HS-27A (cell line): ENCODE measurements around the gene ITPR3.
"Not testable (repeated sequence)": the region's sequence is repeated elsewhere in the genome, so short reads cannot be mapped to it uniquely, and the experiment has no call there.

Experiments used
- DNase-seq: peaks from one replicate; pipeline ENCODE4 v3.0.0-alpha.2; 2012; ENCODE audit warnings: low read depth, missing footprints

The ITPR3 gene

GRCh38 chr6:33591424-33592032 is 29.6 kb upstream of the ITPR3 start:
- DNase-seq, result no peak

GRCh38 chr6:33592280-33592594 is 28.9 kb upstream of the ITPR3 start:
- DNase-seq, result no peak

GRCh38 chr6:33592595-33593413 is 28.3 kb upstream of the ITPR3 start:
- no peak for DNase-seq

GRCh38 chr6:33593414-33593727 is 27.8 kb upstream of the ITPR3 start:
- no peak for DNase-seq

- DNase-seq, result no peak
These were observed 25.9 kb upstream of the ITPR3 start for GRCh38 chr6:33595001-33595846.

GRCh38 chr6:33596894-33597293 is 24.2 kb upstream of the ITPR3 start:
- DNase-seq, result not testable (repeated sequence)

GRCh38 chr6:33597551-33598322 is 23.4 kb upstream of the ITPR3 start:
- DNase-seq, result no peak

GRCh38 chr6:33599413-33599938 is 21.6 kb upstream of the ITPR3 start:
- no peak for DNase-seq

GRCh38 chr6:33600761-33601160 is 20.4 kb upstream of the ITPR3 start:
- no peak for DNase-seq

- DNase-seq, result no peak
These were observed 18.9 kb upstream of the ITPR3 start for GRCh38 chr6:33602180-33602579.

- DNase-seq, result no peak
These were observed 15.9 kb upstream of the ITPR3 start for GRCh38 chr6:33604941-33605854.

GRCh38 chr6:33606642-33607041 is 14.5 kb upstream of the ITPR3 start:
- DNase-seq, result no peak

GRCh38 chr6:33607126-33607783 is 13.9 kb upstream of the ITPR3 start:
- DNase-seq, result no peak

GRCh38 chr6:33607784-33608161 is 13.3 kb upstream of the ITPR3 start:
- DNase-seq, result no peak

- DNase-seq, result no peak
These were observed 12.1 kb upstream of the ITPR3 start for GRCh38 chr6:33609019-33609418.

GRCh38 chr6:33609528-33609927 is 11.6 kb upstream of the ITPR3 start:
- no peak for DNase-seq

- DNase-seq, result no peak
These were observed 11.1 kb upstream of the ITPR3 start for GRCh38 chr6:33610067-33610466.

GRCh38 chr6:33610779-33611732 is 10.1 kb upstream of the ITPR3 start:
- DNase-seq, result no peak

- no peak for DNase-seq
These were observed 7.9 kb upstream of the ITPR3 start for GRCh38 chr6:33613146-33613794.
